NCI-H526 treated with DMSO at 0.1 percent for 48 hours (cell line): ENCODE measurements around the gene CHD5.

Source experiments
- DNase-seq: peaks from one replicate; lab custom pipeline; 2025; lab: John Stamatoyannopoulos, UW

Gene CHD5

GRCh38 chr1:6154525-6155319, 25.4 kb downstream of the CHD5 start:
- DNase-seq: no peak

- DNase-seq: no peak
These were observed 27.2 kb downstream of the CHD5 start for GRCh38 chr1:6152882-6153281.

- DNase-seq: no peak
These were observed 27.9 kb downstream of the CHD5 start for GRCh38 chr1:6152181-6152580.

GRCh38 chr1:6151291-6151822, 28.8 kb downstream of the CHD5 start:
- DNase-seq: no peak

GRCh38 chr1:6150006-6150938, 29.8 kb downstream of the CHD5 start:
- DNase-seq: no peak

GRCh38 chr1:6149597-6149996, 30.5 kb downstream of the CHD5 start:
- DNase-seq: no peak

GRCh38 chr1:6148497-6149241, 31.5 kb downstream of the CHD5 start:
- peak; percentile 81 for DNase-seq

GRCh38 chr1:6145864-6146410, 34.2 kb downstream of the CHD5 start:
- DNase-seq: no peak

- DNase-seq: no peak
These were observed 34.7 kb downstream of the CHD5 start for GRCh38 chr1:6145396-6145750.

GRCh38 chr1:6144647-6145395, 35.3 kb downstream of the CHD5 start:
- no peak for DNase-seq

- DNase-seq: no peak
These were observed 35.9 kb downstream of the CHD5 start for GRCh38 chr1:6144175-6144574.

- DNase-seq: no peak
These were observed 36.7 kb downstream of the CHD5 start for GRCh38 chr1:6143395-6143794.

GRCh38 chr1:6142734-6143133, 37.4 kb downstream of the CHD5 start:
- no peak for DNase-seq

- no peak for DNase-seq
These were observed 38.0 kb downstream of the CHD5 start for GRCh38 chr1:6142036-6142621.

- DNase-seq: no peak
These were observed 38.5 kb downstream of the CHD5 start for GRCh38 chr1:6141592-6141991.

GRCh38 chr1:6140413-6140812, 39.7 kb downstream of the CHD5 start:
- DNase-seq: no peak

GRCh38 chr1:6137758-6138157, 42.4 kb downstream of the CHD5 start:
- no peak for DNase-seq

GRCh38 chr1:6136516-6137220, 43.5 kb downstream of the CHD5 start:
- DNase-seq: no peak

- DNase-seq: no peak
These were observed 45.2 kb downstream of the CHD5 start for GRCh38 chr1:6134741-6135510.
